HEK293 (cell line): ENCODE results near the gene CDC42SE2.

Experiments
- CTCF ChIA-PET: fragments of 350-600 bp; formaldehyde crosslinking; extraction: SDS; loops from one replicate; lab custom pipeline; 2021; ENCODE audit warnings: antibody characterized with exemption; lab: Yijun Ruan, JAX
- POLR2A ChIA-PET: fragments of 300-600 bp; formaldehyde crosslinking; extraction: SDS; loops from one replicate; lab custom pipeline; 2020; ENCODE audit warnings: antibody characterized with exemption, inconsistent platforms; lab: Yijun Ruan, JAX
- H3K27ac ChIP-seq: fragments of 200-500 bp; sonication (Bioruptor generic); 2 replicates; pipeline ENCODE4 v1.5.1; 2014; ENCODE audit warnings: low read depth, low read length, control low read depth, inconsistent platforms; ENCODE audit errors: extremely low read depth
- H3K36me3 ChIP-seq, 2 experiments: fragments of 200-500 bp in 1 of 2; sonication (Bioruptor generic) in 1 of 2; 1 replicate in 1 of 2; 2 replicates in 1 of 2; pipeline ENCODE4 v1.5.1; 2014 to 2017; ENCODE audit warnings: inconsistent platforms in 2 of 2, low read length in 2 of 2; ENCODE audit not compliant: control insufficient read depth in 2 of 2, insufficient read depth in 1 of 2
- H3K4me1 ChIP-seq: fragments of 200-500 bp; sonication (Bioruptor generic); 2 replicates; pipeline ENCODE4 v1.5.1; 2014; ENCODE audit warnings: mild to moderate bottlenecking, low read length, inconsistent platforms; ENCODE audit not compliant: control insufficient read depth, insufficient read depth
- H3K4me3 ChIP-seq: 2 replicates; pipeline ENCODE4 v1.5.1; 2011; ENCODE audit warnings: low read depth, mild to moderate bottlenecking, control low read depth, low read length, moderate library complexity
- H3K9me3 ChIP-seq: fragments of 200-500 bp; sonication (Bioruptor generic); 2 replicates; pipeline ENCODE4 v1.5.1; 2014; ENCODE audit warnings: low read depth, low read length, inconsistent platforms; ENCODE audit not compliant: control insufficient read depth, insufficient read depth
- GLI2 ChIP-seq: fragments of 450-650 bp; formaldehyde crosslinking; IDR thresholded peaks from 2 replicates; pipeline ENCODE4; 2017; ENCODE audit warnings: missing biosample characterization, missing genetic modification characterization, low read depth, borderline replicate concordance
- KLF17 ChIP-seq: fragments of 450-650 bp; formaldehyde crosslinking; IDR thresholded peaks from 2 replicates; pipeline ENCODE4 v1.5.1; 2016; ENCODE audit warnings: missing biosample characterization, missing genetic modification characterization
- OSR2 ChIP-seq: fragments of 450-650 bp; formaldehyde crosslinking; IDR thresholded peaks from 2 replicates; pipeline ENCODE4 v1.5.1; 2016; ENCODE audit warnings: missing biosample characterization, missing genetic modification characterization
- PRDM2 ChIP-seq: fragments of 450-650 bp; formaldehyde crosslinking; IDR thresholded peaks from 2 replicates; pipeline ENCODE4 v1.5.1; 2016; ENCODE audit warnings: missing biosample characterization, missing genetic modification characterization, borderline replicate concordance
- TSHZ1 ChIP-seq: fragments of 450-650 bp; formaldehyde crosslinking; IDR thresholded peaks from 2 replicates; pipeline ENCODE4 v1.5.1; 2016; ENCODE audit warnings: missing biosample characterization, missing genetic modification characterization, borderline replicate concordance
- ZBTB10 ChIP-seq: fragments of 450-650 bp; formaldehyde crosslinking; IDR thresholded peaks from 2 replicates; pipeline ENCODE4 v1.5.1; 2016; ENCODE audit warnings: missing biosample characterization, missing genetic modification characterization
- ZNF169 ChIP-seq: fragments of 450-650 bp; formaldehyde crosslinking; IDR thresholded peaks from 2 replicates; pipeline ENCODE4 v1.5.1; 2016; ENCODE audit warnings: missing biosample characterization, missing genetic modification characterization
- ZNF266 ChIP-seq: fragments of 450-650 bp; formaldehyde crosslinking; IDR thresholded peaks from 2 replicates; pipeline ENCODE4 v1.5.1; 2016; ENCODE audit warnings: missing biosample characterization, missing genetic modification characterization, low read depth
- ZNF366 ChIP-seq: fragments of 450-650 bp; formaldehyde crosslinking; conservative IDR thresholded peaks from 2 replicates; pipeline ENCODE4 v1.5.1; 2016; ENCODE audit warnings: missing biosample characterization, missing genetic modification characterization
- ZNF391 ChIP-seq: fragments of 450-650 bp; formaldehyde crosslinking; IDR thresholded peaks from 2 replicates; pipeline ENCODE4 v1.5.1; 2016; ENCODE audit warnings: low read depth, missing biosample characterization, missing genetic modification characterization, borderline replicate concordance
- ZNF639 ChIP-seq: fragments of 450-650 bp; formaldehyde crosslinking; IDR thresholded peaks from 2 replicates; pipeline ENCODE4 v1.5.1; 2016; ENCODE audit warnings: missing biosample characterization, missing genetic modification characterization
- ZSCAN23 ChIP-seq: fragments of 450-650 bp; formaldehyde crosslinking; IDR thresholded peaks from 2 replicates; pipeline ENCODE4 v1.5.1; 2016; ENCODE audit warnings: missing biosample characterization, missing genetic modification characterization

The CDC42SE2 gene

GRCh38 chr5:131263648-131264450 lies at the start of gene CDC42SE2 (continued):
- TF ChIP-seq ZNF639 (no peak), TSHZ1 (tag by site-specific recombination) (no peak), ZSCAN23 (no peak), ZNF266 (no peak), GLI2 (no peak), PRDM2 (tag by site-specific recombination) (no peak), OSR2 (tag by site-specific recombination) (no peak), KLF17 (tag by site-specific recombination) (no peak), ZNF169 (tag by site-specific recombination) (no peak), ZNF366 (no peak)

GRCh38 chr5:131214609-131215227 lies 49.1 kb upstream of the CDC42SE2 start:
- no peaks in the 10 kb centered on the region for H3K9me3 ChIP-seq
- no peak for TF ChIP-seq ZBTB10 (tag by site-specific recombination)
- no peak for TF ChIP-seq ZNF391
- TF ChIP-seq, all 188 proteins: peak for 0
- Histone ChIP-seq H3K27ac (no peak overlapping the region), H3K4me1 (no peaks in the 10 kb centered on the region), H3K4me3 (no peak overlapping the region), H3K36me3 (no peaks in the 10 kb centered on the region)
- CTCF ChIA-PET: interaction anchor here (0.6 kb wide), 1 partner anchor 86 kb away, joined by 3 read pairs; no protein-coding TSS in a partner anchor
- POLR2A ChIA-PET: interaction anchor here (0.9 kb wide), 1 partner anchor 18 kb away, joined by 3 read pairs; no protein-coding TSS in a partner anchor
